SU-DHL-6 (cell line): Measurements from ENCODE around the gene MGME1.

Source experiments
- H2AFZ ChIP-seq: fragments of 200-600 bp; sonication (generic); 2 replicates; pipeline ENCODE4 v1.6.1; 2014; ENCODE audit warnings: low read depth, mild to moderate bottlenecking, moderate library complexity, mixed read lengths, antibody characterized with exemption, low read length; ENCODE audit not compliant: severe bottlenecking
- H3F3A ChIP-seq: fragments of 200-600 bp; shearing (Covaris generic); 2 replicates; pipeline ENCODE4 v1.6.0; 2016; ENCODE audit warnings: antibody characterized with exemption, mild to moderate bottlenecking; ENCODE audit not compliant: insufficient read depth
- H3K27ac ChIP-seq: fragments of 200-600 bp; sonication (generic); 2 replicates; pipeline ENCODE4 v1.5.1; 2016; ENCODE audit warnings: low read depth, mild to moderate bottlenecking, low read length, moderate library complexity, mixed read lengths
- H3K27me3 ChIP-seq: fragments of 200-600 bp; sonication (generic), shearing (Covaris generic); 2 replicates; pipeline ENCODE4 v1.6.0; 2014; ENCODE audit warnings: mild to moderate bottlenecking, low read length
- H3K36me3 ChIP-seq: fragments of 200-600 bp; sonication (generic); 2 replicates; pipeline ENCODE4 v1.6.1; 2014; ENCODE audit warnings: mild to moderate bottlenecking, low read length, mixed read lengths
- H3K4me2 ChIP-seq: fragments of 300-600, 200-600 bp; shearing (Covaris generic), sonication (generic); 2 replicates; pipeline ENCODE4 v1.6.0; 2014; ENCODE audit warnings: low read length, low read depth, mild to moderate bottlenecking; ENCODE audit not compliant: poor library complexity, severe bottlenecking
- H3K4me3 ChIP-seq: fragments of 200-600 bp; sonication (generic); 2 replicates; pipeline ENCODE4 v1.5.1; 2014; ENCODE audit warnings: antibody characterized with exemption, low read length, mild to moderate bottlenecking, mixed read lengths; ENCODE audit not compliant: insufficient read depth, poor library complexity, severe bottlenecking
- H3K79me2 ChIP-seq: fragments of 200-600 bp; sonication (generic); 2 replicates; pipeline ENCODE4 v1.6.1; 2014; ENCODE audit warnings: mild to moderate bottlenecking, low read length, moderate library complexity; ENCODE audit not compliant: insufficient read depth
- H3K9ac ChIP-seq: fragments of 200-600 bp; sonication (generic); 2 replicates; pipeline ENCODE4 v1.7.0; 2014; ENCODE audit warnings: mild to moderate bottlenecking, low read length
- H3K9me2 ChIP-seq: fragments of 200-600 bp; sonication (generic); replicated peaks from 2 replicates; pipeline ENCODE4 v1.6.1; 2014; ENCODE audit warnings: low read length; ENCODE audit not compliant: insufficient read depth
- H3K9me3 ChIP-seq: fragments of 200-600 bp; sonication (generic); 2 replicates; pipeline ENCODE4 v1.6.1; 2014; ENCODE audit warnings: low read length, mixed read lengths; ENCODE audit not compliant: insufficient read depth
- H4K20me1 ChIP-seq: fragments of 200-600 bp; sonication (generic); 2 replicates; pipeline ENCODE4 v1.6.1; 2014; ENCODE audit warnings: low read depth, mild to moderate bottlenecking, antibody characterized with exemption, low read length, moderate library complexity, mixed read lengths
- CTCF ChIP-seq: fragments of 200-600 bp; sonication (generic); IDR thresholded peaks from one replicate; pipeline ENCODE4 v1.5.1; 2017; ENCODE audit warnings: antibody characterized with exemption, mild to moderate bottlenecking, low read length, moderate library complexity; ENCODE audit not compliant: insufficient read depth, poor library complexity, severe bottlenecking
- EZH2phosphoT487 ChIP-seq: fragments of 200-600 bp; sonication (generic), shearing (Covaris generic); conservative IDR thresholded peaks from 2 replicates; pipeline ENCODE4 v1.6.1; 2018; ENCODE audit warnings: mild to moderate bottlenecking, antibody characterized with exemption, low read length, moderate library complexity, mixed read lengths

The MGME1 gene

DNA sequence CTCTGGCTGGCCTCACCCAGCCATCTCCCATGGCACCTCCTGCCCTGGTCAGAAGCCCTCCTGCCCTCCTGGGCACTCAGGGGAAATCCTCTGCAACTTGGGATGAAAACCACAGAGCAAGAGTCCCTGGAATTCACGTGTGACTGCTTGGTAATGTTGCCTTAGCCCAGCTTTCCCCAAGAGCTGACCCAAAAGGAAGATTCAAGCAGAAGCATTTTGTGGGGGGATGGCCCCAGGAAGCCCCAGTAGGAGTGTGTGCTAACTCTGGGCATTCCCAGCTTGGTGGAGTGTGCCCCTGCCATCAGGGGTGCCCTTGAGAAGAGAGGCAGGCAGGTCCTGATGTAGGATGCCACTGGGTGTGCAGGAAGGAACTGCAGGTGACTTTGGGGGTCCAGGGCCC lies 35.7 kb upstream of the MGME1 start:
- H4K20me1 ChIP-seq: no peaks in the 10 kb centered on the region

GRCh38 chr20:17933711-17934110 lies 35.1 kb upstream of the MGME1 start:
- 0 out of 2 replicates have a peak, but pooled peaks cover 8% of the 10 kb centered on the region for H3F3A ChIP-seq
- H3K4me3 ChIP-seq: no peak overlapping the region
- H3K27me3 ChIP-seq: no peaks in the 10 kb centered on the region
- H3K79me2 ChIP-seq: no peaks in the 10 kb centered on the region
- no peaks in the 10 kb centered on the region for H4K20me1 ChIP-seq
- H3K9me2 ChIP-seq: no peaks in the 10 kb centered on the region
- no peaks in the 10 kb centered on the region for H3K9me3 ChIP-seq
- H3K36me3 ChIP-seq: no peaks in the 10 kb centered on the region
- H2AFZ ChIP-seq: no peak overlapping the region
- H3K27ac ChIP-seq: no peak overlapping the region
- TF ChIP-seq EZH2phosphoT487 (no peak), CTCF (no peak)
- H3K9ac ChIP-seq: no peak overlapping the region
- H3K4me2 ChIP-seq: no peak overlapping the region

More for the DNA sequence above, 35.7 kb upstream of the MGME1 start:
- no peak overlapping the region for H2AFZ ChIP-seq
- H3K4me2 ChIP-seq: no peak overlapping the region
- TF ChIP-seq CTCF (no peak), EZH2phosphoT487 (no peak)
- no peak overlapping the region for H3K27ac ChIP-seq
- no peaks in the 10 kb centered on the region for H3K79me2 ChIP-seq
- no peak overlapping the region for H3K9ac ChIP-seq
- no peaks in the 10 kb centered on the region for H3K36me3 ChIP-seq
- H3K27me3 ChIP-seq: no peaks in the 10 kb centered on the region
- H3F3A ChIP-seq: 0 out of 2 replicates have a peak, but pooled peaks cover 2% of the 10 kb centered on the region
- no peaks in the 10 kb centered on the region for H3K9me2 ChIP-seq
- no peak overlapping the region for H3K4me3 ChIP-seq
- H3K9me3 ChIP-seq: no peaks in the 10 kb centered on the region

DNA sequence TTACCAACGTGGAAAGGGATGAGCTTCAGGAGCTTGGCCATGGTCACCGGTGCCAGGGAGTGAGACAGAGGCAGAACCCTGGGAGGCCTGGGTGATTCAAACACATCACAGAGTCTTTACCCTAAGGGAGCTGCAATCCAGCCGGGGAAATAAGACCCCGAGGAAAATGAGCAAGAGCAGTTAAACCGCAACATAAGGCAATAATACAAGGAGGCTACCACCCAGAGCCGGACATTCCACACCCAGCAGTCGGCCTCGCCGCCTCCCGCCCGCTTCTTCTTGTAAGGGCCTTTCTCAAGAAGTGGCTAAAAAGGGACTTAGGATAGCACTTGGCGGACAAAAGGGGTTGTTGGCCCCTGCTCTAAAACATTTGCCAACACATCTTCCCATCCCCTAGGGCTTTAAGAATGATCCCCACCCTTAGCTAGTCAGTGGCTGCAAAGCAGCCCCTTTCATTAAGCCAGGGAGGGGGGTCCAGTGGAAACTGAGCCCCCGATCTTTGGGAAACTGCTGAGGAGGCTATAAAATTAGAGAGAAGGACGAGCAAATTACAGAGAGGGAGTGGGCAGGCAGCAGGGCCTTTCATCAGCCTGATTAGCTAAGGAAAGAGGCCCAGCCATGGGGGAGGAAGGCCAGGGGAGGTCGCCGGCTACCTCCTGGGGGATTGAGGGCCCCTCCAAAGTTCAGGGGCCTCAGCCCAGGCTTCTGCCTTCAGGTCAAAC lies 34.5 kb upstream of the MGME1 start:
- no peak overlapping the region for H3K27ac ChIP-seq
- no peaks in the 10 kb centered on the region for H3K36me3 ChIP-seq
- TF ChIP-seq EZH2phosphoT487: no peak
- no peak for TF ChIP-seq CTCF
- no peaks in the 10 kb centered on the region for H3K9me3 ChIP-seq
- H3K9me2 ChIP-seq: no peaks in the 10 kb centered on the region
- no peak overlapping the region for H3K9ac ChIP-seq
- no peak overlapping the region for H3K4me2 ChIP-seq
- H3F3A ChIP-seq: 0 out of 2 replicates have a peak, but pooled peaks cover 8% of the 10 kb centered on the region
- H3K27me3 ChIP-seq: no peaks in the 10 kb centered on the region
- H4K20me1 ChIP-seq: no peaks in the 10 kb centered on the region
- H2AFZ ChIP-seq: no peak overlapping the region
- no peaks in the 10 kb centered on the region for H3K79me2 ChIP-seq
- no peak overlapping the region for H3K4me3 ChIP-seq
